Measurements from ENCODE around the gene IDH1. TPM values are rescaled to one million over a fixed set of nuclear protein-coding genes. Genes with fewer than 3 reads are reported as not detected.

The IDH1 gene
- total and polyA plus RNA-seq, 2 of the 4 experiments (the other 2 are of a cell fraction), result 53.5 to 77.1 TPM

DNA sequence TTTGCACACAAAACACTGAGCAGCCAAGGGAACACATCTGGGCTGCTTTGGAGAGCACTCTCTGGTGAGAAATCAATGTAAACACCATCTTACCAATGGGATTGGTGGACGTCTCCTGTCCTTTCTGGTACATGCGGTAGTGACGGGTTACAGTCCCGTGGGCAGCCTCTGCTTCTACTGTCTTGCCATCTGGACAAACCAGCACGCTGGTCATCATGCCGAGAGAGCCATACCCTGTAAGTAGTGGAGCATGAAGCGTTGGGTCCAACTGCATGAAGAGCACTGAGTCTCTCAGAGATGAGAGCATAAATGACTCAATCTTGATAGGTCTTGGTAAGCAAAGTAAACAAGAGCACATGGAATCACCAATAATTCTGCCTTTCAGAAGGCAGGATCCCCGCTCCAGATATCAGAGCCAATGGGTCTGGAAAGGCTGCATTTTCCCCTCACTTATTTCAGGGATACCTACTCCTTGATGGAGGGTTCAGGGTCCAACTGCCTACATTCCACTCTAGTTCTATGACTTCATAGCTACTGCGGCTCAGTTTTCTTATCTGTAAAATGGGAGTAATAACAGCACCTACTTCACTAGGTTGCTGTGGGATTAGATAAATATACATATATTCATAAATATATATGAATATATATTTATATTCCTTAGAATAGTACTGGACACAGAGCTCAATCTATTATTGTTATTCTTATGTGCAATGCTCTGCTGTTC is 14.9 kb downstream of the IDH1 start:
- no peak overlapping the region for H4K8ac ChIP-seq (ENCODE audit: low read depth in 2 of 2, low read length in 2 of 2)
- H2BK5ac ChIP-seq (ENCODE audit: low read depth, low read length, poor library complexity, severe bottlenecking), result no peak overlapping the region
- no peaks in the 10 kb centered on the region for H3K27me3 ChIP-seq (ENCODE audit: control insufficient read depth, insufficient read depth, low read length)
- no peak overlapping the region for H3K23ac ChIP-seq (ENCODE audit: low read depth, low read length)
- no peak overlapping the region for H3K18ac ChIP-seq (ENCODE audit: low read depth, low read length)
- no peak overlapping the region for H2AK9ac ChIP-seq (replicated peaks; ENCODE audit: low read depth, low read length, poor library complexity)
- ChIA-PET CTCF (interaction anchor here (1.1 kb wide), 1 partner anchor 13 kb away, joined by 4 read pairs; no protein-coding TSS in a partner anchor), POLR2A (ENCODE audit: unreplicated experiment) (no interaction called here)
- H3K9me1 ChIP-seq (ENCODE audit: insufficient read depth, low read length), result no peaks in the 10 kb centered on the region
- H3K56ac ChIP-seq (ENCODE audit: extremely low read depth, insufficient read depth, low read length), result no peak overlapping the region
- H3K4me1 ChIP-seq (ENCODE audit: control insufficient read depth, insufficient read depth, low read length), result no peaks in the 10 kb centered on the region
- BruUV-seq (replicated peaks), result no TSS peak
- no peaks in the 10 kb centered on the region for H3K79me1 ChIP-seq (ENCODE audit: low read depth in 1 of 2, low read length in 2 of 2)
- no peak overlapping the region for H3K4me2 ChIP-seq (ENCODE audit: low read depth, low read length)
- H2BK15ac ChIP-seq (ENCODE audit: low read depth, low read length), result no peak overlapping the region
- 100% methylated on average over 3 of the region's 9 CpGs; no CpG with 5 or more reads in 1 of the 2 experiments for WGBS, 2 experiments (ENCODE audit: extremely low coverage in 2 of 2, insufficient read length in 1 of 2)
- no peak overlapping the region for H3K4me3 ChIP-seq (ENCODE audit: insufficient read depth, low read depth, low read length)
- TF ChIP-seq RAD21 (IDR thresholded peaks at IDR 0.05; ENCODE audit: low read length) (no peak), POLR2A (IDR thresholded peaks at IDR 0.05; ENCODE audit: low read depth, low read length) (no peak), MAFK (IDR thresholded peaks at IDR 0.05; ENCODE audit: low read depth, low read length) (no peak)
- dilution Hi-C loops (cut with HindIII; ENCODE audit: low sequenced_read_pairs, unreplicated experiment), result no loop called here
- no peak overlapping the region for H3K4ac ChIP-seq (ENCODE audit: low read depth, low read length)
- H2BK20ac ChIP-seq (ENCODE audit: low read depth, low read length), result no peak overlapping the region
- no peak overlapping the region for H3K27ac ChIP-seq (ENCODE audit: insufficient read depth, low read length)
- H4K91ac ChIP-seq (ENCODE audit: insufficient read depth, low read depth, low read length), result no peak overlapping the region
- H2AK5ac ChIP-seq (ENCODE audit: low read depth, low read length), result no peak overlapping the region
- H3K9ac ChIP-seq (ENCODE audit: low read depth, low read length), result no peak overlapping the region
- H4K20me1 ChIP-seq (ENCODE audit: insufficient read depth, low read length), result no peaks in the 10 kb centered on the region
- intact Hi-C loops (cut with micrococcal nuclease), result loop anchor here (5.0 kb wide), 1 partner anchor 1107 kb away; no protein-coding TSS in a partner anchor
- in situ Hi-C loops (cut with MboI; ENCODE audit: low sequenced_read_pairs), result no loop called here
- H2BK120ac ChIP-seq (ENCODE audit: low read depth, low read length), result no peak overlapping the region
- no peak overlapping the region for H2AFZ ChIP-seq (replicated peaks; ENCODE audit: low read length, poor library complexity)
- H4K5ac ChIP-seq (ENCODE audit: low read depth, low read length), result no peak overlapping the region
- peaks cover 16% of the 10 kb centered on the region for H3K36me3 ChIP-seq (ENCODE audit: control insufficient read depth, insufficient read depth, low read length)
- no peak for ATAC-seq (ENCODE audit: low read depth)
- no peaks in the 10 kb centered on the region for H3K9me3 ChIP-seq (ENCODE audit: control insufficient read depth, insufficient read depth, low read length)
- no peak overlapping the region for H3K14ac ChIP-seq (replicated peaks; ENCODE audit: low read depth, low read length)
- no peak for DNase-seq

Measured in IMR-90 (cell line).